Measurements from ENCODE around the gene MYO1D.

- TF ChIP-seq PATZ1 (CRISPR knock-in tag; IDR thresholded peaks at IDR 0.05; ENCODE audit: borderline replicate concordance) (no peak), ZNF8 (CRISPR knock-in tag; IDR thresholded peaks at IDR 0.05) (no peak), CSDC2 (CRISPR knock-in tag; IDR thresholded peaks at IDR 0.05) (no peak), RARB (CRISPR knock-in tag; IDR thresholded peaks at IDR 0.05) (no peak), GLIS3 (CRISPR knock-in tag; IDR thresholded peaks at IDR 0.05) (no peak), ZNF70 (CRISPR knock-in tag; IDR thresholded peaks at IDR 0.05) (no peak), ZC3H10 (CRISPR knock-in tag; IDR thresholded peaks at IDR 0.05) (no peak), TCF4 (CRISPR knock-in tag; IDR thresholded peaks at IDR 0.05; ENCODE audit: borderline replicate concordance) (no peak), PPARA (CRISPR knock-in tag; IDR thresholded peaks at IDR 0.05; ENCODE audit: borderline replicate concordance) (no peak), SNAI2 (CRISPR knock-in tag; IDR thresholded peaks at IDR 0.05) (no peak), ZFP30 (CRISPR knock-in tag; IDR thresholded peaks at IDR 0.05) (no peak), POU6F1 (CRISPR knock-in tag; IDR thresholded peaks at IDR 0.05; ENCODE audit: borderline replicate concordance, low read depth) (no peak)
- TF ChIP-seq, protein P1, sequence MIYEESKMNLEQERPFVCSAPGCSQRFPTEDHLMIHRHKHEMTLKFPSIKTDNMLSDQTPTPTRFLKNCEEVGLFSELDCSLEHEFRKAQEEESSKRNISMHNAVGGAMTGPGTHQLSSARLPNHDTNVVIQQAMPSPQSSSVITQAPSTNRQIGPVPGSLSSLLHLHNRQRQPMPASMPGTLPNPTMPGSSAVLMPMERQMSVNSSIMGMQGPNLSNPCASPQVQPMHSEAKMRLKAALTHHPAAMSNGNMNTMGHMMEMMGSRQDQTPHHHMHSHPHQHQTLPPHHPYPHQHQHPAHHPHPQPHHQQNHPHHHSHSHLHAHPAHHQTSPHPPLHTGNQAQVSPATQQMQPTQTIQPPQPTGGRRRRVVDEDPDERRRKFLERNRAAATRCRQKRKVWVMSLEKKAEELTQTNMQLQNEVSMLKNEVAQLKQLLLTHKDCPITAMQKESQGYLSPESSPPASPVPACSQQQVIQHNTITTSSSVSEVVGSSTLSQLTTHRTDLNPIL (CRISPR knock-in tag; IDR thresholded peaks at IDR 0.05; ENCODE audit: low read depth) = no peak
- TF ChIP-seq, protein P2, sequence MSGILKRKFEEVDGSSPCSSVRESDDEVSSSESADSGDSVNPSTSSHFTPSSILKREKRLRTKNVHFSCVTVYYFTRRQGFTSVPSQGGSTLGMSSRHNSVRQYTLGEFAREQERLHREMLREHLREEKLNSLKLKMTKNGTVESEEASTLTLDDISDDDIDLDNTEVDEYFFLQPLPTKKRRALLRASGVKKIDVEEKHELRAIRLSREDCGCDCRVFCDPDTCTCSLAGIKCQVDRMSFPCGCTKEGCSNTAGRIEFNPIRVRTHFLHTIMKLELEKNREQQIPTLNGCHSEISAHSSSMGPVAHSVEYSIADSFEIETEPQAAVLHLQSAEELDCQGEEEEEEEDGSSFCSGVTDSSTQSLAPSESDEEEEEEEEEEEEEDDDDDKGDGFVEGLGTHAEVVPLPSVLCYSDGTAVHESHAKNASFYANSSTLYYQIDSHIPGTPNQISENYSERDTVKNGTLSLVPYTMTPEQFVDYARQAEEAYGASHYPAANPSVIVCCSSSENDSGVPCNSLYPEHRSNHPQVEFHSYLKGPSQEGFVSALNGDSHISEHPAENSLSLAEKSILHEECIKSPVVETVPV (CRISPR knock-in tag; IDR thresholded peaks at IDR 0.05) = no peak
Observed at GRCh38 chr17:32458371-32458770, 418.6 kb downstream of the MYO1D start.
